Right lobe of liver (tissue), 6 donors: ENCODE data around the gene MYO9A. TPM values are rescaled to one million over a fixed set of nuclear protein-coding genes. Genes with fewer than 3 reads are reported as not detected.

Experiments used
- ATAC-seq, 4 donors: fragments of 200-7000 bp; cut with Tn5 transposase; one replicate each; pipeline ENCODE4 v1.9.1; 2020; ENCODE audit warnings: mild to moderate bottlenecking in 4 of 4, moderate library complexity in 4 of 4
- DNase-seq, 3 donors: peaks; one replicate each; pipeline ENCODE4 v3.0.0-alpha.2; 2020
- H3K27ac ChIP-seq, 3 donors: fragments of 200-600 bp; one replicate each; pipeline ENCODE4 v1.8.0; 2022
- H3K27me3 ChIP-seq, 2 donors: fragments of 200-600 bp; one replicate each; pipeline ENCODE4 v1.8.0; 2022
- H3K36me3 ChIP-seq, 4 donors: fragments of 200-600 bp; sonication (generic) in 1 of 4; one replicate each; pipeline versions ENCODE4 v1.5.1 to v1.8.0; 2017 to 2022; ENCODE audit warnings: control low read depth in 1 of 4
- H3K4me1 ChIP-seq, 4 donors: fragments of 200-600 bp; sonication (generic) in 1 of 4; one replicate each; pipeline versions ENCODE4 v1.5.1 to v1.8.0; 2017 to 2022; ENCODE audit warnings: control low read depth in 1 of 4
- H3K4me3 ChIP-seq, 3 donors: fragments of 200-600 bp; one replicate each; pipeline ENCODE4 v1.8.0; 2022
- H3K9me3 ChIP-seq, 4 donors: fragments of 200-600 bp; sonication (generic) in 1 of 4; one replicate each; pipeline versions ENCODE4 v1.5.1 to v1.8.0; 2017 to 2022; ENCODE audit warnings: control low read depth in 1 of 4
- CTCF ChIP-seq, 4 donors: fragments of 200-600 bp in 3 of 4; fragments of 450-650 bp in 1 of 4; IDR thresholded peaks; one replicate each; pipeline versions ENCODE4 v1.5.1 to v1.8.0; 2016 to 2022; ENCODE audit warnings: antibody characterized with exemption in 4 of 4, mild to moderate bottlenecking in 2 of 4
- POLR2A ChIP-seq: fragments of 450-650 bp; IDR thresholded peaks from one replicate; pipeline ENCODE4 v1.6.1; 2017; ENCODE audit warnings: antibody characterized with exemption, mild to moderate bottlenecking
- WGBS: methylation state at CpG from one replicate; pipeline ENCODE4 v1.1.6; 2018; ENCODE audit warnings: low coverage, low lambda C conversion rate; ENCODE audit not compliant: insufficient coverage; ENCODE audit errors: missing lambda C conversion rate; 5-methylcytosine and 5-hydroxymethylcytosine counted together
- intact Hi-C, 2 donors: fragments of 100-400 bp; cut with DNase I; formaldehyde crosslinking; loops; one replicate each; pipeline versions ENCODE4 v1.11.2 to v1.14.1; 2022
- total RNA-seq, 6 experiments: library from RNA; depleted of rRNA in 2 of 6; stranded (reverse); fragments of >200 nt in 2 of 6; fragmentation: NEBNext Ultra II Directional in 3 of 6; extraction: Animal tissue kit (Norgen Biotek cat#: 25700) in 3 of 6; gene quantifications; one replicate each; pipeline versions ENCODE4 v1.1.0 to v1.2.4, GENCODE V29; 2016 to 2023
- donor health status: DM: no; HTN: yes; CAD: no.
- donor health status: DM: no; HTN: no; CAD: no.
- donor health status: DM: no; HTN: no; CAD: no.
- donor health status: DM: no; HTN: yes; CAD: no.
- donor health status: DM: no; HTN: yes; CAD: no.

MYO9A gene
- total RNA-seq, 6 experiments from 2014 or later: 5.6 to 10.4 (median 8.5) TPM

DNA sequence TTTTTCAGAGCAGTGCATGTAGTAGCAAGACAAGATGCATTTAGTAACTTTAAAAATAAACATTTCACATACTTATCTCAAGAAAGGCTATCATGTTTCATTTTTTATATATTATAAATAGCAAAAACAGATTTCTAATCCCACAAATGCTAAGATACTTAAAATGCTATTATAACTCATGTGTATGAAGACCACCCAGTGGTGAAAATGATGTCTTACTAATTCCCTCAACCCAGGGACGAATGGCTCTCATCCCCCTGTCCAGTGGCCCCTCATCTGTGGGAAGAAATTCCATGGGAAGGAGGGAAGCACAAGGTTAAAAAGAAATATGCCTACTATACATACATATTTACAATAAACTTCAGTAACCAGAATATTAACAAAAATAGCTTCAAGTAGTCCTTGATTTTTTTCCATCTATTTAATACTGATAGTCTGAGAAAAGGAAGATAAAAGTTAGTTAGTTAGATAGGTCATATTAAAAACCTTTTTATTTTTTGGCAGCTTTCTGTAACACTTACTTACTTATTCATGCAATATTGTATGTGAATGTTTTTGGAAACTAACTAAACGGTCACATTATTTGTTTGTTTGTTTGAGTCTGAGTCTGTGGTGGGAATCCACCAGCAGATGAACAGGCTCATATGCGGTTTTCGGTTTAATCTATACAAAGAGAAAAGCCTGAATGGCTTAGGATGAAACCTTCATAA, 292.8 kb downstream of the MYO9A start:
- no peaks in the 10 kb centered on the region for H3K4me1 ChIP-seq
- DNase-seq (no peak), ATAC-seq (no peak)
- WGBS: 94% methylated on average over 4 of the region's 4 CpGs
- intact Hi-C loops: no loop called here
- H3K9me3 ChIP-seq: peaks cover 0 to 20% (median 7%) of the 10 kb centered on the region in 4 donors
- H3K27ac ChIP-seq: no peak overlapping the region
- peaks cover 0 to 4% (median 0%) of the 10 kb centered on the region in 4 donors for H3K36me3 ChIP-seq
- no peak for TF ChIP-seq POLR2A
- TF ChIP-seq CTCF (IDR thresholded peaks at IDR 0.05): no peak
- H3K27me3 ChIP-seq: no peaks in the 10 kb centered on the region
- no peak overlapping the region for H3K4me3 ChIP-seq

DNA sequence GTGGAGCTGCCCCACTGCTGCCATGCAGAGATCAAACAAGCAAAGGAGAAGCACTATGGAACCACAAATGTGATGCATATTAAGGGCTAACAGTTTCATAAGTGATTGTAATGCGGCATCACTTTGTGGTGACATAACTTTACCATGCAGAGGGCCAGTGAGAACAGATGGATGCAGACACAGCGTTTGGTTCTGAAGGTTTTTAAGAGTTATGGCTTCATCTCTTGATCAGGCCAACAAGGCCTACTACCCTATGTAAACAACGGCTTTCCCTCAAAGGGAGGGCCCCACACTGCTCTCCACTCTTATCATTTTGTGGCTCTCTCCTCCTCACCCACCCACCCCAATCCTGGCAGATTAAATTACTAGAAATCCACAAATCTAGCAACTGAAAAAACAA, 294.1 kb downstream of the MYO9A start:
- H3K36me3 ChIP-seq: peaks cover 0 to 4% (median 0%) of the 10 kb centered on the region in 4 donors
- TF ChIP-seq CTCF (IDR thresholded peaks at IDR 0.05): no peak
- TF ChIP-seq POLR2A: no peak
- H3K4me1 ChIP-seq: no peaks in the 10 kb centered on the region
- 94% methylated on average over 2 of the region's 3 CpGs for WGBS
- no peak overlapping the region for H3K27ac ChIP-seq
- no peak overlapping the region for H3K4me3 ChIP-seq
- peaks cover 0 to 20% (median 7%) of the 10 kb centered on the region in 4 donors for H3K9me3 ChIP-seq
- no peak for DNase-seq
- intact Hi-C loops: no loop called here
- ATAC-seq: no peak
- H3K27me3 ChIP-seq: no peaks in the 10 kb centered on the region

GRCh38 chr15:71822890-71823630, 294.9 kb downstream of the MYO9A start:
- 89% methylated on average over 3 of the region's 3 CpGs for WGBS

GRCh38 chr15:71821547-71822129, 296.3 kb downstream of the MYO9A start:
- Histone ChIP-seq H3K9me3 (peaks cover 0 to 20% (median 7%) of the 10 kb centered on the region in 4 donors), H3K4me1 (no peaks in the 10 kb centered on the region), H3K27ac (no peak overlapping the region), H3K4me3 (no peak overlapping the region), H3K27me3 (no peaks in the 10 kb centered on the region), H3K36me3 (peaks cover 0 to 2% (median 0%) of the 10 kb centered on the region in 4 donors)
- ATAC-seq (no peak), DNase-seq (no peak)
- intact Hi-C loops: no loop called here
- TF ChIP-seq CTCF (IDR thresholded peaks at IDR 0.05) (no peak), POLR2A (no peak)
- 88% methylated on average over 5 of the region's 5 CpGs for WGBS

More at GRCh38 chr15:71822890-71823630, 294.9 kb downstream of the MYO9A start:
- Histone ChIP-seq H3K27me3 (no peaks in the 10 kb centered on the region), H3K36me3 (peaks cover 0 to 4% (median 0%) of the 10 kb centered on the region in 4 donors), H3K9me3 (peaks cover 0 to 20% (median 7%) of the 10 kb centered on the region in 4 donors), H3K4me3 (no peak overlapping the region), H3K27ac (no peak overlapping the region), H3K4me1 (no peaks in the 10 kb centered on the region)
- no peak for ATAC-seq
- no peak for TF ChIP-seq POLR2A
- TF ChIP-seq CTCF (IDR thresholded peaks at IDR 0.05): no peak
- intact Hi-C loops: no loop called here
- no peak for DNase-seq
